GDM1 (cell line): Measurements from ENCODE around the gene GDPGP1.

Experiments used
- DNase-seq: peaks from one replicate; lab custom pipeline; 2025; lab: John Stamatoyannopoulos, UW

GDPGP1 gene

DNA sequence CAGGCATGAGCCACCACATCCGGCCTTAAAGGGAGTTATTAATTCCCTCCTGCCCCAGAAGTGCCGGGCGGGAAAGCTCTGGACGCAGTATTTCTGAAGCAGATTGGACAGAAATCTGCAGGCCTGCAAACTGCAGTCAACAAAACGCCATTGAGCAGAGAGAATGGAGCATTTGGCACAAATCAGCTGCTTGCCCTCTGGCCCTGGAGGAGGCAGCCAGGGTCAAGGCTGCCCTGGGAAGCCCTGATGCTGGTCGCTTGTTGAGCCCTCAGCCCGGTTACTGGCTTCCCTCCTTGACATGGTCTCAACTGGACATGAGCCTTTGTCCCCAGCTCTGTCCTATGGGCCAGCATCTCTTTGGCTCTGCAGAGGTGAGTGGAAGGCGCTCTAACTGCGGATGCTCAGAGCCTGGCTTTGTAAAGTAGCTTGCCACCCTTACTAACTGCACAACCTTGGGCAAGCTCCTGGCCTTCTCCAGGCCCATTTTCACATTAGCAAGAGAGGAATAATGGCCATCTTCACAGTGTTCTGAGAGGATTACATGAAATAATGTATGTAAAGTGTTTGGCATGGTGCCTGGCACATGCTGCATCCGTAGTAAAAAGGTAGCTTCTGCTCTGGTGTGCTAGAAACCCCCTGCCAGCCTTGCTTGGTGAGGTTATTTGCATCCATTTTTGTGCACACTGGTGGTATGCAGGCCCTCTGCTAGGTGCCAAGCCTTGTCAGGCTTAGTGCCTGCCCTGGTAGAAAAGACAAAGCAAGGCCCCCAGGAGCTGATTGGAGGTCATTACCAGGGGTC, 28.8 kb upstream of the GDPGP1 start:
- DNase-seq = no peak

DNA sequence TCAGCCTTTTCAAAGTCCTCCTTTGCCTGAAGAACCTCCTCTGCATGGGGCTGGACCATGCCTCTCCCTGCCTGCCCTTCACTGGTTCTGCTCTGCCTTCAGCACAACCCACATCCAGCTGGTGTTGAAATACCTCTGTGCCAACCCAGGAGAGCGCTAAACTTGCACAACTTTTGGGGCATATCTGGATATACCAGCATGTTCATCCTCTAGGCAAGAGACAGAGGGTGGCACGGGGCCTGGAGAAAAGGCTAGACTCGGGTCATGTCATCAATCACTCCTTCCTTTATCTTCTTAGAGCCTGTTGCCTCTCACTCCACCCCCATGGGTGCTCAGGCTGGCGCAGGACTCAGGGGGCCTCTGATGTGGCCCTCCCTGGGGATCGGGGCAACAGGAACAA, 28.1 kb upstream of the GDPGP1 start:
- DNase-seq = no peak

DNA sequence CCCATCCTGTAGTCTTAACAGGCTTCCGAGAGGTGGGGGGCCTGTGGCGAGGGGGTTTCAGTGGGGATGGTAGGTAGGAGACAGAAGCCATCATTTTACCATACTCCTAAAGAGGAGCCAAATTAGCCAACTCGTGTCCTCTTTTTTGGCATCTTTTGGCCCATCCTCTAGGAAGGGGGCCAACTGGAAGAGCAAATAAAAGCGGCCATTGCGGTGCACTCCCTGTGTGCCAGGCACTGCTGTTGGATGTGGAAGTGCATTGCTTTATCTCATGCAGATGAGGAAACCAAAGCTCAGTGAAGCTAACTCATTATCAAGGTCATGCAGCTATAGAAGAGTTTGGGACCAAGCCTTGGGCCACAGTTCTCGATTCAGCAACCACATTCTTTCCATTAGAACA, 26.8 kb upstream of the GDPGP1 start:
- DNase-seq = no peak

DNA sequence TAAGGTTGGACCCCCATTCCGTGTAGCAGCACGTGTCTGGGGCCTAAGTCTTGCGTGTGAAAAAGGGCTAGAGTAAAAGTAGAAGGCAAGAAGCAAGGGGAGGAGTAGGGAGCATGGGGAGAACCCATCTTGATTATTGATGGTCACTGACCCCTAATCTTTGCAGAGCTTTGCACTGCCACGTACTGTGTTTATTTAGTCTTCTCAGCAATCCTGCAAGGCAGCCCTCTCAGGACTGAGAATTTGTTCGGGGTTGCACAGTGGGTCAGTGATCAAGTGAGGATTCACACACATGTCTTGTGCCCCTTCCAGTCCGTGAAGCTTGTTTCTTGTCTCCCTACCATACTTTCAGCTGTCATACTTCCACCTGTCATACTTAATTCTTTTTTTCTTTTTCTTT, 25.7 kb upstream of the GDPGP1 start:
- no peak for DNase-seq

DNA sequence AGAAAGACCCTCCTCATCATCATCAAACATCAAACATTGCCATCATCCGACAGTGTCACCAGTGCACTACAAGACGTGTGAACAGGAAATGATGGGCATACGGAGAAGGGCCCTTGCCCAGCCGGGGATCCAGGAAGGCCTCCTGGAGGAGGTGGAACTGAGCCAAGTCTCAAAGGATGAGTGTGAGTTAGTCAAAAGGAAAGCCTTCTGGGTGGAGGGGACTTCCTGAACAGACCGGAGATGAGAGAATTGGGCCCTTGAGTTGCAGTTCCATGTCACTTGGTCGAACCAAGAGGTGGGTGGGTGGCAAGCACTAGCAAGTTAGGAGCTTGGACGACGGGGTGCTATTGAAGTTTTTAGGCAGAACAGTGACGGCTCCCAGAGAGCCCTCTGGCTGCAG, 24.4 kb upstream of the GDPGP1 start:
- DNase-seq = no peak

DNA sequence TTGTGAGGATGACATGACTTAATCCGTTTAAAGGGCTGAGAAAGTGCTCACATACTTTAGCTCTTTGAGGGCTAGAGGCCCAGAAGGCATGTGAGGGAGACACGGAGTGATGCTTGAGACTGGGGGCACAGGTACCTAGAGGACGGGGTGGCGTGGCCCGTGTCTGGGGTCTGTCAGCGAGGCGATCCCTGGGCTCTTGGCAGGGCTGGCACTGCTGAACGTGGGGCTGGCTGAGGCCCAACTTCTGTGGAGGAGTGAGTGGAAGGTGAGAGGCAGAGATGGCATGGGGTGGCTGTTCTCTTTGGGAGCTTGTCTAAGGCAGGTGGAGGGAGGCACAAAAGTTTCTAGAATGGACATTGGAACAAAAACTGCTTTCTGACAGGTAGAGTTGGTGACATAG, 23.4 kb upstream of the GDPGP1 start:
- DNase-seq = no peak

DNA sequence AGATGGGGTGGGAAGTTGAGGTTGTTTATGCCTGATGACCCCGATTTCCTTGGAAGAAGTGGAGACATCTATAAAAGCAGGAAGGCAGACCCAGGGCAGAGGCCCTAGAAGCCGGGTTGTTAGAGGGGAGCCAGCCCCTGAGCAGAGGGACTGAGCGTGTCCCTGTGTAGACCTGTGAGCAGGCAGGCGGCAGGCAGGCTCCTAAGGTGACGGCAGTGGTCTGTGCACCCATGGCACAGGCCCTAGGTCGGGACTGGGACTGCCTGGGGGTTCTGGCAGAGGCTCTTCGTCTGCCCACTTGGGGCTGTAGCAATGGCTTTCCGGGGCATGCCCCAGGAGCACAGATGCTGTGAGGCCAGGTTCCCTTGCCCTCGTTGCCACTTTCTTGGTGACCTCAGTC, 23.0 kb upstream of the GDPGP1 start:
- DNase-seq = no peak

DNA sequence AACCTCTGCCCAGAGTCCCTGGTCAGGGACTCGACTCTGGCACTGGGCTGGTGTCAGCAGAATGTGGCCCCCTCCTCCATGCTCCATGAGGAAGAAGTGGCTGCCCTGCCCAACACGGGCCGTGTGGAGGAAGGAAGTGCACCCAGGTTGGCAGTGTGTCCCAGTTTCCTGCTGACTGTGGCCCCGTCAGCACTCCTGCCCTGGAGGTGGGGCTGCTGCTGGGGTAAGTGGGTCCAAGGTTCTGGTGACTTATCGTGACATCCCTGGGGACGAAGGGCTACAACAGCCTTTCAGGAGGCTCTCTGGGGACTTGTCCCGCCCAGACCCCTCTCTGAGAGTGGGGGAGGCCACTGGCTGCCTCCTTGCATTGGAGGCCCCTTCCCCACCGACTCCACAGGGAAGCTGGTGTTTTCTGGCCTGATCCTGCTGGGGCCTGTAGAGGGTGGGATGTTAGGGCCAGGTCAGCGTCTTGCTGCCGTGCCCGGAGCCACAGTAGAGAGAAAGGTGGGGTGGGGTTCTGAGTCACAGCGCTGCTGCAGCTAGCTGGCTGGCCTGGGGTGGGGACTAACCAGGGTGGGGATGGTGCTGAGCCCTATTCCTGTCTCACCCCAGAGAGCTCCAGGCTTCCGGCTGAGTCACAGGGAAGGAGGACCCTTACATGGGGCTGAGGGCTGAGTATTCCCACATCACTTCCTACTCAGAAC, 22.4 kb upstream of the GDPGP1 start:
- DNase-seq = peak; percentile 10

DNA sequence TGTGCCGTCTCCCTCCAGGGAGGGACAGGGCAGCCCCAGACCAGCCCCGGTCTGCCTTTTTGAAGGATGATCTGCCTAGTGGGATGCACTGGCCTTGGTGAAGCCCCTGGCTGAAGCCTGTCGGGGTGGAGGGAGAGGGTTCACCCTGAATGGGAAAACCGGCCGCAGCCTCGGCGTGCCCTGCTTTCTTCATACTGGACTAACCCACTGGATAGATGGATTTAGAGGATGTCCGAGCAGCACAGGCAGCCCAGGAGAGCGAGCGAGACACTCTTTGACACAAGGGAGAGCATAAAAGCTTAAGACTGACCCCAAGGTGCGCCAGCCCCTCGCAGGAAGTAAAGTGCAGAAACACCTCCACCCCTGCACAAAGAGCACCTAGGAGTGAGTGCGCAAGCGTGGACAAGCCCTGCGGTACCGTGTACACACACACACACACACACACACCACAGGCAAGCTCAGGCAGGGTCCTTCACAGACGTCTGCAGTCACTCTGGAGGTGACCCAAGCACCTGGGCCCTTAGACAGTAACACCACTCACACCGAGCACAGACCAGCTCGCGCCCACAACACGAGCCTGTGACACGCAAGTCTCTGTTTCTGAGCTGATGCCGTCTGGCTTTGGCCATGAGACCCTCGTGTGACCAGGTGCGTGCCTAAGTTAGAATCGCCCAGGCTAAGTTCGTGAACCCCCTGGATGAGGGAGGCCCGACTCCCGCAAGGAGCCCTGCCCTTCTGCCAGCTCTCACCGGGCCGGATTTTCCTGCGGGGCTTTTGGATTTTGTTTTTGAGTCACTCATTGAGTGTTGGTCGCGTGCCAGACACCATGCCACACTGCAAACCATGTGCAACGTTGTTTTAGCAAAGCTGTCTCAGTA, 21.5 kb upstream of the GDPGP1 start:
- no peak for DNase-seq

DNA sequence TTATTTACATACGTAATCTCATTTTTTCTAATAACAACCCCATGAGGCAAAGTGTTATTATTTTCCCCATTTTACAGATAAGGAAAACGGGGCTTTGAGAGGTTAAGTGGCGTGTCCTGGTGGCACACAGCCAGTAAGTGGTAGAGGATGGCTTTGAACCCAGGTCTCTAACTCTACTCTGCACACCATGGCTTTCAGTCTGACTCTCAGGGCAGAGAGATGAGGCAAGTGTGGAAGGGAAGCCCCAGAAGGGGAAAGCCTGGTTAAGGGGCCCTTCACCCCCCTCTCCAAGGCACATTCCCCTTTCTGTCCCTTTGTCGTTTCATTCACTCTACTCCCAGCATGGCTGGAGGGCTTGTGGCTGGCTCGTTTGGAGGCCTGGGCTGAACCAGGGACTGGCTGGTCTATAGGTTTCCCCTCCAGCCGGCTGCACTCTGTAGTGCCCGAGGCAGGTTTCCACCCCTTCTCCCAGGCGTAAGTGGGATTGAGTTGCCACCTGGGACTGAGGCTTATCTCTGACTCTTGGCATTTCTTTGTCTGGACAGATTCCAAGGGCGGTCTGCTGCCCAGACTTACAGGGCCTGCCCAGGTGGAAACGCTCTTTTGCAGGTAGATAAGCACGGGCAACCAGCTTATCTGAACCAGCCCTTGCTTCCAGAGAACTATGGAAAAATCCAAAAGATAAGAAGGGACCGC, 20.7 kb upstream of the GDPGP1 start:
- no peak for DNase-seq

DNA sequence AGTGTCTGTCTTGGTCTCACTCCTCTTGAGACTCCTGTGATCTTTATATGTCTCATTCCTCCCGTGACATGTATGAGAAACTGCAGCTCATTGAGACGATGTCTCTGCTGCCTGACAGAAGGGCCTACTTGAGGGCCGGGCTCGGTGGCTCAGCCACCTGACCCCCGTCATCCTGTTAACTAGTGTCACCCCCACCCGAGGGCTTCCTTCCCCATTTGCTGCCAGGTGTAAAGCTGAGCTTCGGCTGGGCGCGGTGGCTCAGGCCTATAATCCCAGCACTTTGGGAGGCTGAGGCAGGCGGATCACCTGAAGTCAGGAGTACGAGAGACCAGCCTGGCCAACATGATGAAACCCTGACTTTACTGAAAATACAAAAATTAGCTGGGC, 20.2 kb upstream of the GDPGP1 start:
- DNase-seq = no peak

DNA sequence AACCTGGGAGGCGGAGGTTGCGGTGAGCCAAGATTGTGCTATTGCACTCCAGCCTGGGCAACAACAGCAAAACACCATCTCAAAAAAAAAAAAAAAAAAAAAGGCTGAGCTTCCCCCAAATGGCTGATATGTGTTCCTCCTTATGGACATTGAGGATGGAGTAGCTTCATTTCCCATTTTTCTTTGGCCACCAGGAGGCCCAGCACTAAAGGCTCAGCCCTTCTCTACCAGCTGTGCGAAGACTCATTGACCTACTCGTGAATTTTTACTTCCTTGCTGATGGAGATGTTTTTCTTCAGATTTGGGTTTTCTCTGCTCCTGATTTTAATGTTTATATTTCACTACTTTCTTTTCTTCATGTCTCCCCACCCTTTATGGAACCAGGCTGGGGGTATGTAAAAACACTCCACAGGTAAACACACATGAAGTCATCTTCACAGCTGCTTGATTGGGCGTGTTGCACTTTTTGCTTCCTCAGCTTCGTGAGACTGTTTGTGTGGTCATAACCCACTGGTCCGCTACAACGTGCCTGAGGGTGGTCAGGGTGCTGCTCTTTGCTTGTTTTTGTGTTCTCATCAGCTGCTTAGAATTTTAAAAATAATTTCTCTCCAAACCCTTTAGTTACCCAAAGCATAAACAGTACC, 19.3 kb upstream of the GDPGP1 start:
- no peak for DNase-seq

DNA sequence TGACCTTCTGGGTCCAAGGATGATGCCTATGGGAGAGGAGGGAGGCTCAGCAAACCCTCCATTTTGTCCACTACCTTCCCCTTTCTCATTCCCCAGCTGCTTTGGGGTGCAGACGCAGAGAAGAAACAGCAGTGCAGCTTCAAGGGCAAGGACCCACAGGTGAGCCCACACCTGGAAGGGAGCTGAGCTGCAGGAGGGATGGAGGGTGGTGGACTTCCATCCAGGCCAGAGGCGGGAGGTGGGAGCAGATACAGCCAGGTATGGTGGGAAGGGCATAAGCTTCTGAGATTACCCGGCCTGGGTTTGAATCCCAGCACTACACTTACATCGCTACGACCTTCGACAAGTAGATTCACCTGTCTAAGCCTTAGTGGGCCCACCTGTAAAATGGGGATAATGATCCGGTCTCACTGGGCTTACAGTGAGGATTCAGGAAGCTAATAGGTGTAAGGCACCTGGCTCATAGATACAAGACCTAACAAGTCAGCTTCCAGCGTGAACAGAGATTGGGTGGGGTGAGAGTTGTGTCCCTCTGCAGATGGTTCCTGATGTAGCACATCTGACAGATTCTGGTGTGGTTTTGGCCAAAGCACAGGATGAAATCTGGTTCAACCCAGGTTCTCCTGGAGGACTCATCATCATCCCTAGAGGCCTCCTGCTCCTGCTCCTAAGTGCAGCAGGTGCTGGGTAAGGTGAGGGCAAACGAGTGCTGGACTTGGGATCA, 16.2 kb upstream of the GDPGP1 start:
- DNase-seq = no peak

DNA sequence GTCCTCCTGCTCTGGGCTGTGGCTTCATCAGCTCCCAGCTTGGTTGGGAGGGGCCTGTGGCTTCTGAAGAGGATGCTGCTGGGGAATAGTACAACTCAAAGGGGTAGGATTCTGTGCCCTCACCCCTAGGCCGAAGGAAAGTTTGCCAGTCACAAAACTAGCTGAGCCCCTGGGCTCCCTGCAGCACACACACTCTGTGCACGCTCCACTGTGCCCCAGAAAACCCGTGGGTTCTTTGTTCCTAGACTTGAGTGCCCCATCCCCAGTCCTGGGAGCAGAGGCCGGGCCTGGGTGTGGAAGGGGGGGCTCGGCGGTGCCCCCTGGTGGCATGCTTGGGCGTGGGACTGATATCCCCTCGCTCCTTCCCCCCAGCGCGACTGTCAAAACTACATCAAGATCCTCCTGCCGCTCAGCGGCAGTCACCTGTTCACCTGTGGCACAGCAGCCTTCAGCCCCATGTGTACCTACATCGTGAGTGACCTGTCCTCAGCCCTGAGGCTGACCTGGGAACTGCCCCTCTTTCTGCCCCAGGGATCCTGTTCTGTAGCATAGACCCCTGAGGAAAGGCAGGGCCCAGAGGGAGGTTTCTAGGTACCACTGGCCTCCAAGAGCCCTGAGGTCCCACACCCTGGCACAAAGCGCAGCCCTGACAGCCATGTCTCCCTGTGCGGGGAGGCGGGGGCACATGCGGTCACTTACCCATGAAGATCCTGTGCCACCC, 14.4 kb upstream of the GDPGP1 start:
- DNase-seq = peak; percentile 31

DNA sequence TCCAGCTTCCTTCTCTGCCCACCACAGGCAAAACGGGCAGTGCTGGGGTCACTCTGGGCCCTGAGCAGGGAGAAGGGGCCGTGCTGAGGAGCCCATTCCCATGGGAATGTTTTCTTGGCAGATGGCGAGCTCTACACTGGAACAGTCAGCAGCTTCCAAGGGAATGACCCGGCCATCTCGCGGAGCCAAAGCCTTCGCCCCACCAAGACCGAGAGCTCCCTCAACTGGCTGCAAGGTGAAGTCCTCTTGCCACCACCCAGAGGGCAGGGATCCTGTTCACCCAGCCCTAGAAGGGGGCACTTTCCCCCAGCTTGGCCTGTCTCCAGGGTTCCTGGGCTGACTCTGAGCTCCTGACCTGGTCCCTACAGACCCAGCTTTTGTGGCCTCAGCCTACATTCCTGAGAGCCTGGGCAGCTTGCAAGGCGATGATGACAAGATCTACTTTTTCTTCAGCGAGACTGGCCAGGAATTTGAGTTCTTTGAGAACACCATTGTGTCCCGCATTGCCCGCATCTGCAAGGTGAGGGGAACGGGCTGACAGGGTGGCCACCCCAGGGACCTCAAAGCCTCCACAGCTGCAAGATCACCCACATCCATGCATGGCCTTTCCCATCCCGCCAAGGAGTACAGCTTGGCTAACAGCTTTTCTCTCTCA, 12.6 kb upstream of the GDPGP1 start:
- DNase-seq = peak; percentile 34

DNA sequence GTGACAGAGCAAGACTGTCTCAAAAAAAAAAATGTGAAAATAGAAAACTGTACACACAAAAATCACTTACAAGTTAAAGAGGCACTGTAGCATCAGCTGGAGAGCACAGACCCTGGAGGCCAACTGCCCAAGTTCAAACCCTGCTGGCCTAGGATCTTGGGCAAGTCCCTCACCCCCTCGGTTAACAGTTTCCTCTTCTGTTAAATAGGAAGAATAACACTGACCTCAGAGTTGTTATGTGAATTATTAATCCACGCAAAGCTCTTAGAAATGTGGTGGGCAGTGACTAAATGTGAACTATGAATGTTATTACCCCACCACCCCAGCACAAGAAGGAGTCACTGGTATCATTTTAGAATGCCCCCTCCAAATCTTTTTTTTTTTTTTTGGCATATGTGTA, 11.5 kb upstream of the GDPGP1 start:
- DNase-seq = no peak

DNA sequence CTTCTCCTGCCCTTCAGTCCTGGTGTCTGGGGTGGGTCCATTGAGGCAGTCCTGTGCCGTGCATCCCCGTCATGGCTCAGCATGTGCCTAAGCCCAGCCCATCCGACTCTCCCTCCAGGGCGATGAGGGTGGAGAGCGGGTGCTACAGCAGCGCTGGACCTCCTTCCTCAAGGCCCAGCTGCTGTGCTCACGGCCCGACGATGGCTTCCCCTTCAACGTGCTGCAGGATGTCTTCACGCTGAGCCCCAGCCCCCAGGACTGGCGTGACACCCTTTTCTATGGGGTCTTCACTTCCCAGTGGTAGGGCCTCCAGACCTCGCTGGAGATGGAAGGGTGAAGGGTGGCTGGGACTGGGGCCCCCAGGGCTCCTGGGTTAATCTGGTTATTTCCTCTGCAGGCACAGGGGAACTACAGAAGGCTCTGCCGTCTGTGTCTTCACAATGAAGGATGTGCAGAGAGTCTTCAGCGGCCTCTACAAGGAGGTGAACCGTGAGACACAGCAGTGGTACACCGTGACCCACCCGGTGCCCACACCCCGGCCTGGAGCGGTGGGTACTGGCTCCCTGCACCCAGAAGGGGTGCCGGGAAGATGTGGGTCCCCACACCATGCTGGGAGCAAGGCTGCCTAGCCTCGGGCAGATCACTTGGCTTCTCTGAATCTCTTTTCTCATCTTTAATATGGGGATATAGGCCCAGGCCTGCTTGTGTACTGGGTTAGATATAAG, 10.4 kb upstream of the GDPGP1 start:
- DNase-seq = no peak

DNA sequence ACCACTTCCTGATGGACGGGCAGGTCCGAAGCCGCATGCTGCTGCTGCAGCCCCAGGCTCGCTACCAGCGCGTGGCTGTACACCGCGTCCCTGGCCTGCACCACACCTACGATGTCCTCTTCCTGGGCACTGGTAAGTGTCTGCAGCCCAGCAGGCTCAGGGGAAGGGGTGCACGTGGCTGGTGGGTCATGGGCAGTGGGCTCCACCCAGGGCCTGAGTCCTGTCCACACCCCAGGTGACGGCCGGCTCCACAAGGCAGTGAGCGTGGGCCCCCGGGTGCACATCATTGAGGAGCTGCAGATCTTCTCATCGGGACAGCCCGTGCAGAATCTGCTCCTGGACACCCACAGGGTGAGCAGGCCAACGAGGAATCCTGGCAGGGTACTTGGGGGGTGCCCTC, 9.0 kb upstream of the GDPGP1 start:
- DNase-seq = no peak
